SH-SY5Y (cell line): ENCODE measurements around the gene PCGF5.

Source experiments
- GATA2 ChIP-seq: IDR thresholded peaks from 2 replicates; pipeline ENCODE4 v1.6.1; 2011; ENCODE audit warnings: mild to moderate bottlenecking, low read depth, low read length
- GATA3 ChIP-seq: IDR thresholded peaks from 2 replicates; pipeline ENCODE4 v1.6.1; 2011; ENCODE audit warnings: low read depth, mild to moderate bottlenecking, low read length, moderate library complexity

- TF ChIP-seq GATA3 (no peak), GATA2 (no peak)
Measured at GRCh38 chr10:91211675-91212074, 8.8 kb upstream of the PCGF5 start.
